Hepatocyte (in vitro differentiated cells): ENCODE results near the gene CUL1.

Experiments
- CTCF ChIP-seq: fragments of 200-600 bp; sonication (generic); IDR thresholded peaks from 2 replicates; pipeline ENCODE4 v1.5.1; 2016; ENCODE audit warnings: antibody characterized with exemption, mild to moderate bottlenecking; ENCODE audit not compliant: poor library complexity
- EZH2phosphoT487 ChIP-seq: fragments of 200-600 bp; sonication (generic); IDR thresholded peaks from one replicate; pipeline ENCODE4 v1.6.1; 2018; ENCODE audit warnings: antibody characterized with exemption, mild to moderate bottlenecking, low read depth, moderate library complexity; ENCODE audit not compliant: unreplicated experiment, severe bottlenecking

GRCh38 chr7:148783801-148784527 is 85.3 kb downstream of the CUL1 start:
- TF ChIP-seq EZH2phosphoT487 (no peak), CTCF (no peak)
